ENCODE data around the gene PCGF1.

The PCGF1 gene

DNA sequence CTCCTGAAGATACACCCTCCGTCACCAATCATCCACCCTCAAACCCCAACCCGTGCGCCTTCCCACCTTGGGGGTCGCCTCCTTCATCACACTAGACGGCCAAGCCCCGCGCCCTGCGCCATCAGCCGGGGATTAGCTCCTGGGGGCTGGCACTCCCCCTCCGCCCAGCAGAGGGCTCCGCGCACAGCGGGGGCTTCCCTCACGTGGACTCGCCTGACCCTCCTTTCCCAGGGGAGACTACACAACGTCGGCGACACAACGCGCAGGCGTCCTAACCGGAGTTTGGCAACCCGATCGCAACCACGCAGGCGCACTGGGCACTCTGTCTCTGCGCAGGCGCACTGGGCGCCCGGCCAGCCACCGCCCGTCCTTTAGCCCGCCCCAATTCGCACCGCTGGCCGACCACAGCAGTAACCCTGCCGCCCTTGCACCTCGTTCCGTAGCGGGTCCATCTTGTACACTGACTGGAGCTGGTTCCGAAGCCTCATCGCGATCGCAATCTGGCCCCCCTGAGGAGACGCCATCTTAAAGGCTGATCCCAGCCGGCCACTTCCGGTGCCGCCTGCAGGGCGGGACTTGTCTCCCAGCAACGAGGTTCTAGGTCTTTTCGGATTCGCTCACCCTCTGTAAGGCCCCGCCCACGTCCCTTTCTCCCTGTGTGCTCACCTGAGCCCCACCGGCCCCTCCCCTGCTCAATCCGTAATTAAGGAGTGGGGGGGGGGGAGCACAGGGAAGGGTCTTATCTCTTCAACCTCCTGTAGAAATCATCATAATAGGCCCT is at the start of gene PCGF1:
Gene PCGF1, minus strand, starts transcription at position 551 of the 781 bp plus-strand sequence. Its CDS starts 27 bp downstream, at position 524.
- DNase-seq = peak; percentile 99

DNA sequence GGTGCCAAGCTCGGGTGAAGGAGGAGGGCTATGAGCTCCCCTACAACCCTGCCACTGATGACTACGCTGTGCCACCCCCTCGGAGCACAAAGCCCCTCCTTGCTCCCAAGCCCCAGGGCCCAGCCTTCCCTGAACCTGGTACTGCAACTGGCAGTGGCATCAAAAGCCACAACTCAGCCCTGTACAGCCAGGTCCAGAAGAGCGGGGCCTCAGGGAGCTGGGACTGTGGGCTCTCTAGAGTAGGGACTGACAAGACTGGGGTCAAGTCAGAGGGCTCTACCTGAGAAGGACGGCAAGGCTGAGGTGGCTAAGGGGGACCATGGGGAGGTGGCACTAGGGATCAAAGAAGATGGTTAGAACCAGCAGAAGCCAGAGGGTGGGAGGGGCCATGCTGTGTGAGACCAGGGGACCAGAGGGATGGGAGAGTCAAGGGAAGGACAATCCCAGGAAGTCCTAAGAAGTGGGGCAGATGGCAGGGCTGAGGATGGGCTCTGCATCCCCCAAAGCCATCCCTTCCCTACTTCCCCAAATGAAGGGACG is 49.4 kb upstream of the PCGF1 start:
- no peak for DNase-seq

DNA sequence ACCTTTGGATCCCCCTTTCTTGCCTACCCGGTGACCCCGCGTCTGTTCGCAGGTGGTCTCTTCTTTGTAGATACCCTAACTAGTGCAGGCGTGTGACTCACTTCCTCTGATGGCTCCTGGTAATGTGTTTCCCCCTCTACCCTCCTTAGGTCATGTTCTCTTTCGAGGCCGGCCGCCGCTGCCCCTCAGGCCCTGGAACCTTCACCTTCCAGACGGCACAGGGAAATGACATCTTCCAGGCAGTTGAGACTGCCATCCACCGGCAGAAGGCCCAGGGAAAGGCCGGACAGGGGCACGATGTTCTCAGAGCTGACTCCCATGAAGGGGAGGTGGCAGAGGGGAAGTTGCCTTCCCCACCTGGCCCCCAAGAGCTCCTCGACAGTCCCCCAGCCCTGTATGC is 48.7 kb upstream of the PCGF1 start:
- no peak for DNase-seq

DNA sequence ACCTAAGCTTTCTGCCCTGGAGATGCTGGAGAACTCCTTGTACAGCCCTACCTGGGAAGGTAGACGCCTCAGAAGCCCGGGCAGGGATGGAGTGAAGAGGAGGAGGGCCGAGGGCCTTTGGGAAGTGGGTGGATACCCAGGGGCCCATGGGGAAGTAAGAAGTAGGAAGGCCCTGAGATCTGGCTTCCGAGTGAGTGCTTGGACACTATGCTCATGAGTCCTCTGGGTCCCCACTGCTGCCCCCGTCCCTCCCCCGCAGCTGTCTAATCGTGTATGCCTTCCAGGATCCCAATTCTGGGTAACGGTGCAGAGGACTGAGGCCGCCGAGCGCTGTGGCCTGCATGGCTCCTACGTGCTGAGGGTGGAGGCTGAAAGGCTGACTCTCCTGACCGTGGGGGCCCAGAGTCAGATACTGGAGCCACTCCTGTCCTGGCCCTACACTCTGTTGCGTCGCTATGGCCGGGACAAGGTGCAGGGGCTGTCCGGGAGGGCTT is 48.2 kb upstream of the PCGF1 start:
- no peak for DNase-seq

DNA sequence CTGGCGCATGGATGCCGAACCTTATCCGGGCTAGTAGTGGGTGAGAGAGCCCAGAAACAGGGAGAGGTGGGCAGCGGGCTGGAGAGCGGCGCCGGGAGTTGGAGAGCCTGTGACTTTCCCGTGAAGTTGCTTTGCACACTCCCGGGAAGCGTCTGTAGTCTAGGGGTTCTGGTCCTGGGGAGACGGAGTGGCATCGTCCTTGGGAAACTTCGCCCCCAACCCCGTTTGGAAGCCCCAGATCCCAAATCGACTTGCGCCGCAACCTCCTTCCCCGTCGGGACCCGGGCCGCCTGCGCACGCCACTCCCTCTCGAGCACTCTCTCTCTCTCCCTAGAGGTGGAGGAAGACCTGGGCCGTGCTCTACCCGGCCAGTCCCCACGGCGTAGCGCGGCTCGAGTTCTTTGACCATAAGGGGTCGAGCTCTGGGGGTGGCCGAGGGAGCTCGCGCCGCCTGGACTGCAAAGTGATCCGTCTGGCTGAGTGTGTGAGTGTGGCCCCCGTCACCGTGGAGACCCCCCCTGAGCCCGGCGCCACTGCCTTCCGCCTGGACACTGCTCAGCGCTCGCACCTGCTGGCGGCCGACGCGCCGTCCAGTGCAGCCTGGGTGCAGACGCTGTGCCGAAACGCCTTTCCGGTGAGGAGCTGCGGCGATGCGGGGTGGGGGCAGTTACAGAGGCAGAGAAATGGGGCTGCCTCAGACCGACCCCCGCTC is 47.5 kb upstream of the PCGF1 start:
- peak; percentile 39 for DNase-seq

DNA sequence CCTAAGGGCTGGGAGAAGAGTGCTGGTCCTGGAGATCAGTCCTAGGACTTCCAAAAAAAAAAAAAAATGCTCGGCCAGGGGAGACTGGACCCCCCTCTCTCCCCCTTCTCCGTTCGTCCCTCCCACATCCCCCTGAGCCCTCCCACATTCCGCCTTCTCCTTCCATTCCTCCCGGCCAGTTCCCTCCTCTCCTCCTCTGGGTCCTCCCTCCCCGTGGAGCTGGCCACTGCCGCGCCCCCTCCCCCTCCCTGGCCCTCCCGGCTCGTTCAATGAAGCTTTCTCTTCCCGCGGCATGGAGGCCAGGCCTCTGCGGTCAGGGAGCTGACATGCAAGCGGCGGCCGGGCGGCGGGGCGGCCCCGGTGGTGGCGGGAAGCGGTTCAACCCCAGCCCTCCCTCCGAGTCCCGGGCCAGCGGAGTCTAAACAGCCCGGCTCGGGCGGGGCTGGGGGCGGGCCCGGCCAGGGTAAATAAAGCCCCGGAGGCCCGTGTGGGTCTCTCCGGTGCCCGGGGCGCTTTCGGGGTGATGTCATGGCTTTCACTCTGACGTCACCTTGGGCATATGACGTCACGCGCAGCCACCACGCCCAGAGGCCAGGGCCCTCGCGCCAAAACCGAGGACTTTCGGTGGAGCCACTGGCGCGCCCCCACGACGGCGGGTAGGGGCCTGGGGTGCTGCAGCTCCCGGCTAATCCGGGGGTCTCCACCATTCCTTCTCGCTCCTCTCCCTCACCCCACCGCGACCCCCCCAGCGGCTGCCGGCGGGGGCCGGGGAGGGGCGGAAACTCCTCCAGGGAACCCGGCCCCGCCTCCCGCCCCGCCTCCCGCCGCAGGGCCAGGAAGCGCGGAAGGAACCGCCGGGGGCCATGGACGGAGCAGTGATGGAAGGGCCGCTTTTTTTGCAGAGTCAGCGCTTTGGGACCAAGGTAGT is 46.7 kb upstream of the PCGF1 start, which contains the start of the genes DOK1 and LOXL3:
Gene DOK1, plus strand, starts transcription at position 829 of the 928 bp plus-strand sequence. Its CDS starts 35 bp downstream, at position 864.
Gene LOXL3, minus strand, starts transcription at position 51 of the 928 bp plus-strand sequence. CDS start 1,308 bp downstream, outside the sequence.
- peak; percentile 88 for DNase-seq

DNA sequence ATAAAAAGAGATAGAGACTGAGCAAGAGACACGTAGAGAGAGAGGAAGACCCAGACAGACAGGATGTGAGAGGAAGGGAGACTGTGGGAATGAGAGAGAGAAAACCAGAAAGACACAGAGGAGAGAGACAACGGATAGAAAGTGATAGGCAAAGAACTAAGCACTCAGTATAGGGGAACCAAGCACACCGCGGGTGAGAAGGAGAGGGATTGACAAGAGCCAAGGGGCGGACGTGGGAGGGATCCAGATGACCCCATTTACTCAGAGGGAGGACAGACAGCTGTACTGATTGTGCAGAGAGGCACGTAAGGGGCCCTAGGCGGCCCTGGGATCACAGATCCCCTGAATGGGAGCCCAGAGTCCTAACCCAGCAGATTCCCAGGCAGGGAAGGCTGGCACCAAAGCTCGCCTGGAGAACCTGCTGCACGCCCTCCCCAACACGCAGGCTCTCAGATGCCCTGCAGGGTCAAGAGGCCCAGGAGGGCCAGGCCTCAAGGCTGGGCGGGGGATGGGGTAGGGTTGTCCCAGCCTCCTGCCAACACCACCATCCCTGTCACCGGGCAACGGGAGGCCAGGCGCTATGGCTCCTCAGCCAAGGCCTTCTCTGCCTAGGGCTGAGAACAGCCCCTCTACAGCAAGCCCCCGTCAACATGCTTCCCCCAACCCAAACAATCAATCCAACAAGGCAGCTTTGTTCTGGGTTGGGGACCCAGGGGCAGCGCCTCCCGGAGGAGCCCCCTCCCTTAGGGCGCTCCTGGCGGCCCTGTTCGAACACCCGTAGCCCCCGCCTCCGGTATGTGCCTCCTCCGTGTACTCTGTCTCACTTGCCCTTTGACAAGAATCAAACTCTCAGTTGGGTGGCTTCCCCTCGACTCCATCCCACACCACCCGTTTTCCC is 45.7 kb upstream of the PCGF1 start:
- no peak for DNase-seq

DNA sequence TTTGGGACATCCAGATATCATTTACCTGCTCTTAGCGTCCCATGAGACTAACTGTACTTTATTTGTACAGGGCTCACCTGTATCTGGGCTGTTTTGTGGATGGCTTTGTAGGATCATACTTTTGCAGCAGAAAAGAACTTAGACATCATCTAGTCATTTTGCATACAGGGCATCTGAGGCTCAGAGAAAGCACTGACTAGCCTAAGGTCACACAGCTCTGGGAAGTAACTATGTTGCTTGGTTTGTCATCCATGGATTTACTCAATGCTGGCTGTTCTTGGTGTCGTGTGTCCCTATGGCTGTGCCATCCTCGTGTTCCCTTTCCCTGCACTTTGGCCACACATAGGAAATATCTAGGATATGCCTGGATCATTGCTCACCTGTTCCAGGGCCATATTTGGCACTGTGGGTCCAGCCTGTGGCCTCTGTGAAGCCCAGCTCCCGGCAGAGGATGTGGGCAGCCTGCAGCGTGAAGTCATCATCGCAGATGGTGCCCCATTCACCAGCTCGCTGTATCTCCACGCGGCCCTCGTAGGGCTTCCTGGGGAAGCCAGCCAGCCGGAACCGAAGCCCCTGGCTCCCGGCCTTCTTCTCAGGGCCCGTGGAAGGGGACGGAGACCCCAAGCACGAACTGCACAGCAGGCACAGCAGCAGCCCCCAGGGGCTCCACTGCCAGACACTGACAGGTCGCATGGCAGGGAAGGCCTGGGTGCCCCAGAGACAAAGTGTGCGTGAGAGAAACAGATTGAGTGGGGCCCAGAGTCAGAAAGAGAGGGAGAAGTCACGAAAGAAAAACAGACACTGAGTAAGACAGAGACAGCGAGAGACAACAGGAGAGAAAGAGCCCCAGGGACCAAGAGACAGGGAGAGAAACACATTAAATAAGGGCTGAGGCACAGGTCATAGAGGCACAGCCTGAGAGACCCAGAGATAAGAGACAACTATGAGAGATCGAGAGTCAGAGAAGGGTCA is 44.7 kb upstream of the PCGF1 start:
- DNase-seq = no peak

DNA sequence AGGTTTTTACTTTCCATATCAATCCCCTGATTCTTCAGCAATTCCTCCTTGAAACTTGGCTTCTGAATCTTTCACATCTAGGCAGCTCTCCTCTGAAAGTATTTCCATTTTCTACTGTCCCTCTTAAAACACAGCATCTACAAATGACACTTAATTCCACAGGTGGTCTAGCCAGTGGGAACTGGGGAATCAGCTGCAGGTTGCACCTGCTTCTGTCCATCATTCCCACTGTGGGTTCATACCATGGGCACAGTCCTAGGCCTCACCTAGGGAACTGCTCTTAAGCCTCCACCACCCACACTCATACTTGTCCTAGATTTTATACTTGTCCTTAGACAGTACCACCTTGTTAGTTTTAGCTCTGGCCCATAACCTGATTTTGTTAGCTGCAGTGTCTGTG is 44.0 kb upstream of the PCGF1 start:
- no peak for DNase-seq

DNA sequence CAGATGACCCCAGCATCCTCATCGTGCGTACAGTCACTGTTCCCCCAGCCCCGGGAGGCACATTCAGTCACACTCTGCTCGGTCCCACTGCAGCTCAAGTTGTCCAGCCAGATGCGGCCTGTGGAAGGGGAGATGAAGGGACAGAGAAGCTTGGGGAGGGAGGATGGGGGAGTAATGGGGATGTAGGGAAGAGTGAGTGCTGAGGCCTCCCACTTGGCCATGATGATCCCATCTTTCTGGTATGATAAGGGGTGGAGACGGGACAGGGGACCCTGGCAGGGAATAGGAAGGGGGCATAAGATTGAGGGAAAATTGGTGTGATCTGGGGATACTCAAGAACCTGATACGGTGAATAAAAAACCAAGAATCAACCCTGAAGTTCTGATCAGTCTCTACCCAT is 42.7 kb upstream of the PCGF1 start:
- no peak for DNase-seq

DNA sequence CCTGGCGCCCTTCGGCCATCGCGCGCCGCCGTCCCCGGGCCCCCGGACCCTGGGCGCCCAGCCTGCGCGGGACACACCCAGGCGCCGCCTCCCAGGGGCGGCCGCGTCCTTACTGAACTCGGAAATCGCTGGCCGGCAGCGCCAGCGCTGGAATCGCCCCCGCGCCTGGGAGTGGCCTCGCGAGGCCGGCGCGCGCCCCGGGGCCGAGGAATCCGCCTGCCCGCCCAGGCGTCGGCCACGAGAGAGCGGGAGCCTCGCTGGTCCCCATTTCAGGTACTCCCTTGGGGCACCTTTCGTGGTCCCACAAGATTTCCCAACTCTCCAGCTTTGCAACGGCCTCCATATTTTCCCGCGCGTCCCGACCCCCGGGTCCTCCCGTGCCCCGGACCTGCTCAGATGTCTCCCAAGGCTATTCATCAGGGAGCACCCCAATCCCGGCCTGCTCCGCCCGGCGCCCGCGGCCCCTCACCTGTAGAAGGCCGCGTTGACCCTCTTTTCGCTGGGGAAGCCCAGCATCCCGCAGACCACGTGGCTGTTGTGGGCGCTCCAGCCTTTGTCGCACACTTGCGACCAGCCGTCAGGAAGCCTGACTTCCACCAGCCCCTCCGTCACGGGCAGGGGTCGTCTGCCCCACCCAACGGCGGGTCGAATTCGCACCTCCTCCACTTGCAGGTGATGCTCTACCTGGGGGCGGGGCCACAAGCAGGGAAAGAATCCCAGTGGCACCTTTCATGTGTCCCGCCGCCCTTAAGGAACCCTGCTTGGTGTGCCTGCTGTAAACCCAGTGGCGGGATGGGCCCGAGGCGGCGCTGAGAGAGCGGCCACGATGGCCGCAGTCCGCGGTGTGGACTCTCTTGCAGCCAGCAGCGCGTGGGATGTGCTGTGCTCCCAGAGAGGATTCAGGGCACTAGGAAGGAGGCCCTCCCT is 41.7 kb upstream of the PCGF1 start:
- DNase-seq = no peak

DNA sequence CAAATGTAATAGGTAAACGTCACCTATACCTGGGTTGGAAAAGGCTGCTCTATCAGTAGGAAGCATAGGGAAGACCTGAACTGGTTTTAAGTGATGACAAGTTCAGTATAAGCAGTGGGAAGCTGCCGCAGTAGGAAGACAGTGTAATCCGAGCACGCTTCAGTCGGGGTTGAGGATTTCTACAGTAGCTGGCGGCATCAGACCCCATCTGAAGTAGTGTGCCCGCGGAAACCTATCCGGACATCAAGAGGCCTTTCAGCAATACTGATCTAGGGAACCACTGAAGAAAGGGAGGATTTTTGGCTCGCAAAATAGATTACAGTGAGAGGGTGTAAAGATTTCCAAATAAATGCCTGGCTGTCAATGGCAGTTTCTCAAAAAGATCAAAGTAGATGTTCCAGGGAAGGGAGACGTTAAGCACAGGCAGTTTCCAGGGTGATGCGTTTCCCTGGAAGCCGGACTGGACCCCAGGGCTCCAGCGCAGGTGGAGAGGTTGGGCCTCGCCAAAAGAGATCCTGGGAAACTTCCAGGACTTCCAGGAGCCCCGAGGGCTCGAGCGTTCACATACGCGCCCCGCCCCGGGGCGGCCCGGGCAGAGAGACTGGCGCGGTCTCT is 40.9 kb upstream of the PCGF1 start:
- DNase-seq = no peak

DNA sequence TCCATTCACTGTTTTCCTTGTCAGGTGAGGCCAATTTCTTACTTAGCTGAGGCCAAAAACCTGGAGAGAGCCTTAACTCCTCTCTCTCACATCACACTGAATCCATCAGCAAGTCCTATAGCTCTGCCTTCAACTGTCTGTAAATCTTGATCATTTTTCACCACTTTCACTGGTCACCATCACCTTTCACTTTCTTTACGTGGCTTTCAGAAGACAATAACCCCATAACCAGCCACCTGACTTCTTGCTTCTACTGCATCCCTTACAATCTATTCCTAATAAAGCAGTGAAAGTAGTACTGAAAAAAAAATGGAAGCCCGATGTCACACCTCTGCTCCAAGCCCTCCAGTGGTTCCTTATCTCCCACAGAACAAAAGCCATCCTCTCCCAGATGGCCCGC is 38.5 kb upstream of the PCGF1 start:
- no peak for DNase-seq

DNA sequence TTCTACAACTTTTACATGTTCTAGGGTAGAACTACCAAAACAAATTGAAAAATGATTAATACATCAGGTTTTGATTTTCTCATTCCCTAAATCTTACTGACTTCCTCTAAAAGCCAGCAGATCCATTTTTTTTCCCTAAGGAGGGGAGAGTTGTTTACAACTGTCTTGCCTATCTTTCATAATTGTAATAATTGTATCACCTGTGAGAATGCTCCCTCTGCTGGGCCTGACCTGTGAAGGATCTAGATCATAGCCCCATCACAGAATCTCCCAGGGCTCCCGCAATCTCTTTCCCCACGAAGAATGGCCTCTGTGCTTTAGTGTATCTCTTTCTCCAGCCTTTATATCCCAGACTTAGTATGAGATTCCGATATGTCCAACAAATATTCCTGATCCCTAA is 37.1 kb upstream of the PCGF1 start:
- DNase-seq = no peak

DNA sequence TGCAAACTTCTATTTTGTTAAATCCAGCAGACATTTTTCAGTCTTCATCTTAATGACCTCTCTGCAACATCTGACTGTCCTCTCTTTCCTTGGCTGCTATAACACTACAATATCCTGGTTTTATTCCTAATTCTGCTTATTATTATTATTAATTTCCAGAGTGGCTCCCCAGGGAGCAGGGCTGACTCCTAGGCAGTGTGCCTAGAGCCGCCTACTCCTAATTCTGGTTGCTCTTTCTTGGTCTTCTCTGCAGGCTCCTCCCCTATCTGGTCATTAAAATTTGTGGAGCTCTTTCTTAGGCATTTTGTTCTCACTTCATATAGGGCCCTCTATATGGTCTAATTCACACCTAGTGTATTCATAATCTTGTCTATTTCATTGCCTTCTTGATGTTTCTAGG is 35.5 kb upstream of the PCGF1 start:
- DNase-seq = no peak

DNA sequence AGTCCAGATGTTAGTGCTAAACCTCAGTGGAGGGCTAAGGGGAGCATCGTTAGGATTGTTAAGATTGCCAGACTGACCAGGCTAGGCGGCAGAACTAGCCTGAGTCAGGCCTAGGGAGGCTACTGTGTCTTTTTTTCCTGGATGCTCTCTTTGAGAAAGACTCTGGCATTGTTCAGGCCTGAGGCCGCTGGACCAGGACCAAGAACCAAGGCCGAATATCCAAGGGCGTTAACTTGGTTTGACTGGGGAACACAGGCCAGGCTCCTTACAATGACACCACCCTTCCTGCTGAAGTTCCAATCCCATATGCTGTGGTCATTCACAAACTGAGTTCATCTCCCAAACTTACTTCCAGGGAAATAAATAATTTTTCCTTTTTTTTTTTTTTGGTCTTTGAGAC is 32.8 kb upstream of the PCGF1 start:
- no peak for DNase-seq

DNA sequence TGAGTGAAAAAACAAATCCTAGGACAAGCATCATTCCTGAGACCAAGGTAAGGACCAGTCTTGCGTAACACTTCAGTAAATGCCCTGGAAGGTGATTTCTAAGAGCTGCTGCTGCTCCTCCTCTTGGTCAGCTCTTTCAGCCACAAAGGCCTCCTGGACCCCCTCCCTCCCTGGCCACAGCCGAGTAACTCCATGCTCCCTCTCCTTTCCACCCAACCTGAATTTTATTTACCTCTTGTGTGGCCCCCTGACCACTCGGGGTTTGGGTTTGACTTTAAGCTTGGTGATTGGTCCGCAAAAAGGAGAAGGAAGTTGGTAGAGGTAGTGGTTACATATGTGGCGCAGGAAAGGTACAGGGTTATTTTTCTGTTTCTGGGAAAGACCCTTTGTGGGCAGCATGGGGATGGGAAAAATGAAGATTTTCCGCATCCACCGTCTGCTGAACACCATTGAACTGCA is 31.4 kb upstream of the PCGF1 start:
- no peak for DNase-seq

DNA sequence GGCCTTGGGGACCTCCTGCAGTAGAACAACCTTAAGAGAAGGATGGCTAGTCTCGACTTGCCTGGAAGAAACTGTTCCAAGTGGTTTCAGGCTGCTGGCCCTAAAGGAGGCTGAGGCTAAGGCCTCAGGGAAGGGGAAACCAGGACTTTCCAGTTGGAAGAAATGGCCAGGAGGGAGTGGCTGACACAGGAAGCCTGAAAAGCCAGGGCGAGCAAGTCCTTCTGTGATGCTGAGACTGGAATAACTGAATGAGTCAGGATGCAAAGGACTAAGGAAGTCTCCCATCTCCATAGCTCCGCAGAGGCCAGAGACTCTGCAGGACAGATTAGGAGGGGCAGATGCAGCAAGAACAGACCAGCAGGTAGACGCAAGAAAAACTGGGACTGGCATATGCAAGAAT is 29.6 kb upstream of the PCGF1 start:
- DNase-seq = no peak

Measured in stimulated activated CD4-positive, alpha-beta T cell treated with anti-CD3 and anti-CD28 coated beads, Interleukin-12 subunit alpha, Interleukin-12 subunit beta, amount 100 ng/mL, for 4 hours (primary cell).